Mammary epithelial cell (primary cell): Measurements from ENCODE around the gene IRAK2.

ENCODE experiments used
- EZH2 ChIP-seq: IDR thresholded peaks from 2 replicates; pipeline ENCODE4 v1.6.1; 2012; ENCODE audit warnings: low read length, inconsistent platforms, borderline replicate concordance
- TF ChIP-seq, protein P1 (sequence below), 2 donors: IDR thresholded peaks in 1 of 2; conservative IDR thresholded peaks in 1 of 2; 2 replicates each; pipeline ENCODE4 v1.5.1; 2011 to 2012; ENCODE audit warnings: inconsistent platforms in 2 of 2, low read length in 2 of 2, mild to moderate bottlenecking in 2 of 2, control low read depth in 1 of 2, low read depth in 1 of 2; ENCODE audit not compliant: insufficient read depth in 1 of 2; ENCODE audit errors: extremely low read depth in 1 of 2

DNA sequence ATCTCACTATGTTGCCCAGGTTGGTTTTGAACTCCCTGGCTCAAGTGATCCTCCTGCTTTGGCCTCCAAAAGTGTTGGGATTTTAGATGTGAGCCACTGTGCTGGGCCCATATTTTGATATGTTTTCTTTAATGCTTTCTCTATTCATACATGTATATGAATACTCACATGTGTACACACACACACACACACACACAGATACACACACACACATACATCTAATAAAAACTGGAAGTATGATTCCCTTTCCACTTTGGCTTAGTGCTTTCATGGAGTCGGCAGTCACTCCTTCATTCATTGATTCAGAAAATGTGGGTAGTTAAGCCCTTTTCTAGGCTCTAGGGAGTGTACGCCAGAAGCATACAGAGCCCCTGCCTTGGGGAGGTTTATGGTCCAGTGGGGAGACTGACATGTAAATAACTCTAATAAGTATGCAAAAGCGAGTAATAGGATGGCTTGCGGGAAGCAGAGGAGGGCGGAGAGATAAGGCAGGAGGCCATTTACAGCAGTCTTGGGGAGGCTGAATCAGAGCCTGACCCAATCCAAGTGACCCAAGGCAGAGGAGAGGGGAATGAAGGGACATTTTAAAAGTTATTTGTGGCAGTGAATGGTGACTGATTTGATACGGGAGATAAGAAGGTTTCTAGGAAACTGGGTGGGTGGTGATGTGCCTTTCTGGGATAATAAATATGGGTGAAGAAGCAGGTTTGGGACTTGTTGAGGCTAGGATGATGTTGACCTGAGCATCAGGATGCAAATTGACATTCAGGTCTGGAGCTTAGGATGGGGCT lies 51.1 kb downstream of the IRAK2 start:
- TF ChIP-seq, protein P1, sequence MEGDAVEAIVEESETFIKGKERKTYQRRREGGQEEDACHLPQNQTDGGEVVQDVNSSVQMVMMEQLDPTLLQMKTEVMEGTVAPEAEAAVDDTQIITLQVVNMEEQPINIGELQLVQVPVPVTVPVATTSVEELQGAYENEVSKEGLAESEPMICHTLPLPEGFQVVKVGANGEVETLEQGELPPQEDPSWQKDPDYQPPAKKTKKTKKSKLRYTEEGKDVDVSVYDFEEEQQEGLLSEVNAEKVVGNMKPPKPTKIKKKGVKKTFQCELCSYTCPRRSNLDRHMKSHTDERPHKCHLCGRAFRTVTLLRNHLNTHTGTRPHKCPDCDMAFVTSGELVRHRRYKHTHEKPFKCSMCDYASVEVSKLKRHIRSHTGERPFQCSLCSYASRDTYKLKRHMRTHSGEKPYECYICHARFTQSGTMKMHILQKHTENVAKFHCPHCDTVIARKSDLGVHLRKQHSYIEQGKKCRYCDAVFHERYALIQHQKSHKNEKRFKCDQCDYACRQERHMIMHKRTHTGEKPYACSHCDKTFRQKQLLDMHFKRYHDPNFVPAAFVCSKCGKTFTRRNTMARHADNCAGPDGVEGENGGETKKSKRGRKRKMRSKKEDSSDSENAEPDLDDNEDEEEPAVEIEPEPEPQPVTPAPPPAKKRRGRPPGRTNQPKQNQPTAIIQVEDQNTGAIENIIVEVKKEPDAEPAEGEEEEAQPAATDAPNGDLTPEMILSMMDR (conservative IDR thresholded peaks at IDR 0.05 in 1 of 2, IDR thresholded peaks at IDR 0.05 in 1 of 2; ENCODE audit: extremely low read depth in 1 of 2, insufficient read depth in 1 of 2, low read depth in 1 of 2, low read length in 2 of 2): no peak
- no peak for TF ChIP-seq EZH2
